GM13976 (cell line): Measurements from ENCODE around the gene NR6A1.

ENCODE experiments used
- DNase-seq: peaks from one replicate; pipeline ENCODE4 v3.0.0; 2012; ENCODE audit warnings: low spot score
- CTCF ChIP-seq: IDR thresholded peaks from 2 replicates; pipeline ENCODE4 v1.5.1; 2012; ENCODE audit warnings: borderline replicate concordance, mild to moderate bottlenecking; ENCODE audit not compliant: insufficient read depth; ENCODE audit errors: extremely low read depth, missing control alignments, control extremely low read depth
- in situ Hi-C: fragments of 300-500 bp; cut with MboI; formaldehyde crosslinking; loops from one replicate; pipeline ENCODE4 v1.12.0; 2022; ENCODE audit warnings: low sequenced_read_pairs, mixed read lengths, inconsistent platforms; ENCODE audit not compliant: unreplicated experiment

Gene NR6A1

DNA sequence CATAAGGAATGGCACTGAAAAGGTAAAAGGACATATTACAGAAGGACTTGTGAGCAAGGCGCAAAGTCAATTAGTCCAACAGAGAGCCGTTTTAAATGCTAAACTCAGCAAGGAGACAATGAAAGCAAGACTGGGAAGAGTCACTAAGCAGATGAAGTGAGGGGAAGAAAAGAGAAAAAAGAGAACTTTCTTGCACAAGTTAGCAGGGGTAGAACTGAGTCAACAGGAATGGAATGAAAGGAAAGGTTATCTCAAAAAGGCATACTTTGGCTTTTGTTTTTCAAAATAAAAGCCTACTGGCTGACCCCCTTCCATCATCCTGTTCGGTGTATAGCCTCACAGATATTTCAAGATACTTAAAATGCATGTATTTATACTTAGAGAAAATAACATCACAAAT lies 75.0 kb downstream of the NR6A1 start:
- TF ChIP-seq CTCF = no peak
- in situ Hi-C loops = no loop called here
- no peak for DNase-seq

- no peak for DNase-seq
- in situ Hi-C loops = no loop called here
- TF ChIP-seq CTCF = no peak
Measured at GRCh38 chr9:124695280-124695890, 75.7 kb downstream of the NR6A1 start.

GRCh38 chr9:124694414-124695279 lies 76.5 kb downstream of the NR6A1 start:
- TF ChIP-seq CTCF = no peak
- in situ Hi-C loops = no loop called here
- no peak for DNase-seq

DNA sequence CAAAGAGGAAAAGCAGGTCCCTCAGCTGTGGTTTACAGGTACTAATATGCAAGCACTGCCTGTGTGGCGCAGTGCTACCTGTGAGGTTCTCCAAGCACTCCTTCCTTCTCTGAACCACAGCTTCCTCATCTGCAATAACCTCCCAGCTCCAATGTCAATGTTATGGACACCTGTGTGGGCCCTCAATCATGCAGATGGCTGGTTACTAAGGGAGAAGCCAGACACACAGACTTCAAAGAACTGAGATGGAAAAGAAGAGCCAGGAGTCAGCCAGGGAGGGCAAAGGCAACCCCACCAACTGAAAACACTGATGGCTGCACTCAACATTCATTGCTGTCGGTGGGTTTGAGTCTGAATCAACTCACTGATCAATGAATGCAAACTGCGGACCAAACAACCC lies 77.7 kb downstream of the NR6A1 start:
- no peak for DNase-seq
- TF ChIP-seq CTCF = no peak
- in situ Hi-C loops = no loop called here

GRCh38 chr9:124688238-124688904 lies 82.7 kb downstream of the NR6A1 start:
- in situ Hi-C loops = no loop called here
- no peak for TF ChIP-seq CTCF
- DNase-seq = no peak

- DNase-seq = no peak
- no peak for TF ChIP-seq CTCF
- in situ Hi-C loops = no loop called here
Measured at GRCh38 chr9:124686918-124687317, 84.2 kb downstream of the NR6A1 start.
